Hematopoietic multipotent progenitor cell treated with erythropoietin and hydrocortisone succinate and interleukin-3 and kit ligand, for 4 days (in vitro differentiated cells): ENCODE data around the gene TK2.
A peak's percentile ranks its signal among the peaks of the same experiment; 100 is the strongest.
"Not testable (repeated sequence)": the region's sequence is repeated elsewhere in the genome, so short reads cannot be mapped to it uniquely, and the experiment has no call there.

Source experiments
- DNase-seq: peaks from one replicate; pipeline ENCODE4 v3.0.0-alpha.2; 2015

The TK2 gene

DNA sequence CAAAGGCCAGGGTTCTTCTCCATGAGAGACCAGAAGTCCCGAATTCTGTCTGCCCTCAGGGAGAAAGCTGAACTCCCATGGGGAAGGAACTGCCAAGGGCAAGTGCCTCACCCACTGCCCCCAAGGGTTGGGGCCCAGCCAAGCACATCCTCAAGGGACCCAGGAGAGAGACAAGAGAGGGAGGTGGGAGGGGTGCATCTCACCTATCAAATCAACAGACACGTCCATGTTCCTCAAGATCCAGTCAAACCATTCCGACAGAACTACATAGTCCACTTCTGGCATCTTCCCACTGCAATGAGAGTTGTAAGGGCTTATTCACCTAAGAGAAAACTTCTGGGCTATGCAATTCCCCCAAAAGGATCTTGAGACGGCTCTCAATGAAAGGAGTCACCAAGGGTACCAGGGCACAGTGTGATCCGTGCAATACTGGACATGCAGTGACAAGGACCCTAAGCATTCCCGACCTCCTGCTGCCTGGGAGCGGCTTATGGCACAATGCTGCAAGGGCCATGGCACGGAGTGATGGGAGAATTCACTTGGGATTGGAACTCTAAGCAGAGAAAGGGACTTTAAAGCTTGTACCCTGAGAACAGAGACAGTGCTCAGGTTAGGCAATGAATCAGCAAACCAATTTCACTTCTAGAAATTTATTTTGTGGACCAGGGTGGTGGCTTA lies 32.2 kb downstream of the TK2 start:
- no peak for DNase-seq

DNA sequence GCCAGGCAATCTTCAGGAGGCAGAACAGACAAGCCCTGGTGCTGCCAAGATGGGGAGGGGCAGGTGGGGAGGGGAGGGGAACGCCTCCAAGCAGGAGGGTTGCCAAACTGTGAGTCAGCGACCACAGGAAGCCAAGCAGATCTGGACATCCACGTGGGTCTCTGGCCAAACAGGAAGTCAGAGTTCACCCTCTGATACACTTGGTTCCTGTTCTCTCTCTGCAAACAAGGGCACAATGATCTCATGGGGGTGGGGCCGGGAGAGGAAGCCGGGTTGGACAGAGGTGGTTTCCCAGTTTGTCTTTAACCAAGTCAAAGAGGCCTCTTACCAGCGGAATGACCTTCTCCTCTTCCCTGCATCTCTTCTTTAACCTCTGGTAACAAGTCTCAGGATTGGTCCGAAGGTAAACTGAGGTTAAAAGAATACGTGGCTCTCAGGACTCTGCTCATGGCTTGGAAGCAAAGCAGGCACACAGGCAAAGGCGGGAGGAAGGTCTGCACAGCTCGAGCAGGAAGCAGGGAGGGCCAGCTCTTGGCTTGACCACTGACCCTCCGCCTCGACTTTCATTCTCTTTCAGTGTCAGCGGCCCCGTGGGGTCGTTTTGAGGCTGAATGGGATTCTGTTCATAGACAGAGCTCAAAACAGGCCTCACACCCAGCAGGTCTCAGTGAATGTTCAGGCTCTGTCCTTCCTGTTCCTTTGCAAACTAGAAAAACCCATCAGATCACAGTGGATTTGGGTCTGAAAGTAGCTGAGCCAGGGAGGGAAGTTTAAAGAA lies 32.9 kb downstream of the TK2 start:
- peak; percentile 99 for DNase-seq

DNA sequence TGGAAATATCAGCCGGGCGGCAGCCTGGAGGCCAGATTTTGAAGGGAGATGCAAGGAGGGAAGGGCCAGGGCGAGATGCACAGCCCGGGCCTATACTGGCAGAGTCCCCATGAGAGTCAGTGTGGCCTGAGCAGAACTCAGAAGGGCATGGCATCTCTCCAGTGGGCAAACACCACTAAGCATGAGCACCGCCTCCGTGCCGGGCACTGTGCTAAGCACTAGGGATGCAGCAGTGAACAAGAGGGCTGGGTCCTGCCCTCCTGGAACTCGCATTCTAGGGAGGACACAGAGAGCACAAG lies 33.5 kb downstream of the TK2 start:
- no peak for DNase-seq

DNA sequence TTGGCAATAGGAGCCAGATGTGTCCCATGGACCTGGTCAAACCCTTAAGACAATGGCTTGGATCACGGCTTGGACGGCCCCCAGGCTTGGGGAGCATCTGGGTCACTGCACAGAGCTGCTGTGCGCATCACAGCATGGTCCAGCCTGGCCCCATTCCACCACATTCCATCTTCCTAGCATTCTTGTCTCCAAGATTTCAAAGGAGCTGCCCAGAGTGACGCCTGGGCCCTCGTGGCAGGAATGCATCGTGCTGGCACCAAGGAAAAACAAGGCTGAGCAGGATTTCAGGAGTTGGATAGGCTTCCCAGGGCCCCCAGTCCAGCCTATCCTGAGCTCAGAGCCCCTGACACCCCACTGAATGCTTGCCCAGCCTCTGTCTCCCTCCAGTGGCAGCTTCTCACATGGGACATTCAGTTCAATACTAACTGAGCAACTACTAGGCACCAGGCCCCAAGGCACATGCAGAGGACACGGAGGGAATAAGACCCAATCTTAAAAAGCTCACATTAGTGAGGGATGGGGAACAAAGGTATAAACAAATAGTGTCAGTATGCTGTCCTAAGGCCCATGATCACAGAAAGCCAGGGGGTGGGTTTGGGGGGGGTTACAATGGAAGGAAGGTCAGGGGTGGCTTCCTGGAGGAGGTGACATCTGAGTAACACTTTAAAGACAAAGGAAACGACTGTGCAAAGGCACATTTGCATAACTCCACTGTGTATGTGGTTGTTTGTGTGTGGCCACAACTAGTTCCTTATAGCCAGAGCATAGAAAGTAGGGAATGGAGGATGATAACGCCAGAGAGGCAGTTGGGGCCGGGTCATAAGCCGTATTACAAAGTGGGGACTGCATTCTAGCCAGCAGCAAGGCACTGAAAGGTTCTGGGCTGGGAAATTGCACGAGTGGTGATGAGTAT lies 34.1 kb downstream of the TK2 start:
- DNase-seq: peak; percentile 60

DNA sequence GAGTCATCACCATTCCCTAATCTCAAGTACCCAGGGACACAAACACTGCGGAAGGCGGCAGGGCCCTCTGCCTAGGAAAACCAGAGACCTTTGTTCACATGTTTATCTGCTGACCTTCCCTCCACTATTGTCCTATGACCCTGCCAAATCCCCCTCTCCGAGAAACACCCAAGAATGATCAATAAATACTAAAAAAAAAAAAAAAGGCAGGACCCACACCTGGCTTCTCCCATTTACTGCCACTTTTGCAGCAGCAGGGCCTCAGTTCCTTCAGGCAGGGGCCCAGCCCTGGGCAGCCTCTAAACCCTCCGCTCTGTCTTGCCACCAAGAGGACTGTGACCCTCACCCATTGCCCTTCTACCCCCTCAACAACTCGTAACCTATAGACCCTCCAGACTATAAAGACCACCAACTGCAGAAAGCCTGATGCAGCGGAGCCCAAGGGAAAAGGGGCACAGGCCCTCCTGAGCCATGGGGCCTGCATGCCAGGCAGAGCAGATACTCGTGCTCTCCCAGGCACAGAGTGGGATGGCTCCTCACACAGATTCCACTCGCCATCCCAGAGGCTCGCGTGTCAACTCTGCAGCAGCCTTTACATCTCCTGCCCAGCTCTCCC lies 34.8 kb downstream of the TK2 start:
- not testable (repeated sequence) for DNase-seq

DNA sequence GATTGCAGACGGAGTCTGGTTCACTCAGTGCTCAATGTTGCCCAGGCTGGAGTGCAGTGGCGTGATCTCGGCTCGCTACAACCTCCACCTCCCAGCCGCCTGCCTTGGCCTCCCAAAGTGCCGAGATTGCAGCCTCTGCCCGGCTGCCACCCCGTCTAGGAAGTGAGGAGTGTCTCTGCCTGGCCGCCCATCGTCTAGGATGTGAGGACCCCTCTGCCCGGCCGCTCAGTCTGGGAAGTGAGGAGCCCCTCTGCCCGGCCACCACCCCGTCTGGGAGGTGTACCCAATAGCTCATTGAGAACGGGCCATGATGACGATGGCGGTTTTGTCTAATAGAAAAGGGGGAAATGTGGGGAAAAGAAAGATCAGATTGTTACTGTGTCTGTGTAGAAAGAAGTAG lies 35.5 kb downstream of the TK2 start:
- not testable (repeated sequence) for DNase-seq

DNA sequence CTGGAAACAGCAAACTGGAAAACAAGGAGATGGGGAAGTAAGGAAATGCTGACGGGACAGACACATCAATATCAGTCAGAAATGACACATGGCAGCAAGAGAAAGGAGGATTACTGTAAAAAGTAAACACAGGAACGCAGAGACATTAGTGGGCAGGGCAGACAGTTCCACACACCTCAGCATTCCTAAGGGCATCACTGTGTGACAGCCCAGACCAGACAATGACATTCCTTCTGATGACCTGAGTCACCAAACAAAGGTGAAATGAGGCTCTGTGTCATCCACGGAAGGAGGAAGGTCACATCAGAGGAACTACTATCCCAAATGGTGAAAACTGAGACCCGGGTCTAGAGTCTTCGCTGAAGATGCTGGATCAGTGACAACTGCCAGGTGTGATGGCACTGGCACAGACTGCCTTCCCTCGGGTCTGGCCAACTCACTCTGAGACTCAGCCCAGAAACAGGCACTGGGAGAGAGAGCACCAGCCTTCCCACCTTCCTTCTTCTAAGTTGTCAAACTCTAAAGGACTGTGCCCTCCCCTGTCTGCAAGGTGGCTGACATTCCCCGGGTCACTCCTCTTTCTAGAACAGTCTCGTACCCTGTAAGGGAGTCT lies 36.7 kb downstream of the TK2 start:
- no peak for DNase-seq

DNA sequence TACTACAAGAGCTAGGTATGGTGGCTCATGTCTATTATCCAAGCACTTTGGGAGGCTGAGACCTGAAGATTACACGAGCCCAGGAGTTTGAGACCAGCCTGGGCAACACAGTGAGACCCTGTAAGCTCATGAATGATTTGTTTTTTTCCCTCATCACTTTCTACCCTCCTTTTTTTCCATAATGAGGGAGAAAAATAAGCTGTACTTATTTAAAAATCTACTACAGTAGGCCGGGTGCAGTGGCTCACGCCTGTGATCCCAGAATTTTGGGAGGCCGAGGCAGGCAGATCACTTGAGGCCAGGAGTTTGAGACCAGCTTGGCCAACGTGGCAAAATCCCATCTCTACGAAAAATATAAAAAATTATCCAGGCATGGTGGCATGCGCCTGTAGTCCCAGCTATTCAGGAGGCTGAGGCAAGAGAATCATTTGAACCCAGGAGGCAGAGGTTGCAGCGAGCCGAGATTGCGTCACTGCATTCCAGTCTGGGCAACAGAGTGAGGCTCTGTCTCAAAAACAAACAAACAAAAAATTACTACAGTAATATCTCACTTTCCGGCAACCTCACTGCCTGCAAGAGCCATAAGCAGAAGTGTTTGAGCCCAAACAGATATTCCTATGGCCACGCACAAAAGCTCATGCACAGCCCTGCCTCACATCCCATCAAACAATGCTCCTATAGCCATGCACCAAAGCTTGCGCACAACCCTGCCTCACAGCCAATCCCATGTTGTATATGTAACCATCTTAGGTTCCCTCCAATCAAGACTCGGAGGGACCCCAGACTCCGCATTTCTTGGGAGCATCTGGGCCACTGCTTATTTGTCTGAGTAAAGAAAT lies 37.4 kb downstream of the TK2 start:
- DNase-seq: no peak

DNA sequence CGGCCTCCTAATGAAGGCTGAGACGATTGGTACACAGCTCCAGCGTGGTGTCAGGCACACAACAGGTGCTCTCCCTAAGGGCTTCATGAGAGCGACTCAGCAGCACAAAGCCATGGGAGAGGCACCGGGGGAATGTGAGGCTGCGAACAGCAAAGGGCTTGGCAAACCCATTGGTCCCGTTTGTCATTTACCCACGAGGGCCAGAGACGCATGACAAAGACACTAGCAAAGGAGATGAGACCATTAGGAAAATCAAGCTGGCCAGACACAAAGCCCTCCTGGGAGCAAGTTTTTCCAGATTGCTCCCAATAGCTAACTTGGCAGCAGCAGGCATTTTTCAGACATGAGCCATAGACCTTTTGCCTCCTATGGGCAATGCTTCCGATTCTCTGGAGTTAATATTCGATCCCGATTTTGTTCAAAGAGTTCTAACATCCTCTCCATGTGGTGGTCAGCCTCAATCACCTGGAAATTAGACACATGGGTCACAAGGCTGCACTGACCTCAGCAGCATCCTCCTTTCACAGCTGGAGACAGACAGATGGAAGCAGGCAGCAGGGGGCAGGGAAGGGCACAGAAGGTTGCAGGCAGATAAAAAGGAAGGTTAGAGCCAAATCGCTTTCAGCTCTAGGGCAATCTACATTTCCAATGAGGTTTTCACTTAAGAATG lies 38.2 kb downstream of the TK2 start:
- peak; percentile 80 for DNase-seq

DNA sequence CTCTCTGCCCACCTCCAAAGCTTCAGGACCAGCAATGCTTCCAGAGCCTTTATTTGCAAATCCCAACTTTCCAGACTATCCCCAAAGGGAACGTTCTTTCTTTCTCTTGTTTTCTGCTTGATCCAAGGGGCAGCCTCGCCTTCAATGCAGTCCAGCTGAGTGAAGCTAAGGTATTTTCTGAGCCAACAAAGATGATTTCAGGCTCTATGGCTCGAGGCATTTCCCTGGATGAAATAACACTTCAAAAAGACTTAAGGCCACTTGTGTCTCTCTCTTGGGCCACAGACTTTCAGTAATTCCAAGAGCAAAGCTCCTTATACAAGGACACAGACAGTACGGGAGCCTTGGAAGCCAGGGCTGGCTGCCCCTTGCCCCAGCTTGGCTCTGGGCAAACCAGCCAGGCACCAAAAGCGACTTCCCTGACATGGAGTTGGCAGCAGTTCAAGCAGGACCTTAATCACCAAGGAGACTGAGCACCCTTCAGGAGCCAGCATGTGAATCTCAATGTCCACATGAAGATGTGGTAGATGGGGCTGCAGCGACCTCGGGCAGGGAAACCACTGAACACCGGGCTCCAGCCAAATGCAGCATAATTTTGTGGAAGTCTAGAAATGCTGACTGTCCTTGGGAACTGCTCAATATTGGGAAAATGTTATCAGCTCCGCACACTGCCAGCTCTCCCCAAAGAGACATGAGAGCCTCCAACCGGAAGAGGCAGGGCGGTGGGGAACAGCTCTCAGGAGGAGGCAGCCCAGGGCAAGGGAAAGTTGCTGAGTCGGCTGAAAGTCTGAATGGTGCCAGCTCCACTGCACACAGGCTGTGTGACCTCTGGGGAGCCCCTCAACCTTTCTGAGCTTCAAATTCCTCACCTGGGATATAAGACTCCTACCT lies 39.0 kb downstream of the TK2 start:
- peak; percentile 31 for DNase-seq

DNA sequence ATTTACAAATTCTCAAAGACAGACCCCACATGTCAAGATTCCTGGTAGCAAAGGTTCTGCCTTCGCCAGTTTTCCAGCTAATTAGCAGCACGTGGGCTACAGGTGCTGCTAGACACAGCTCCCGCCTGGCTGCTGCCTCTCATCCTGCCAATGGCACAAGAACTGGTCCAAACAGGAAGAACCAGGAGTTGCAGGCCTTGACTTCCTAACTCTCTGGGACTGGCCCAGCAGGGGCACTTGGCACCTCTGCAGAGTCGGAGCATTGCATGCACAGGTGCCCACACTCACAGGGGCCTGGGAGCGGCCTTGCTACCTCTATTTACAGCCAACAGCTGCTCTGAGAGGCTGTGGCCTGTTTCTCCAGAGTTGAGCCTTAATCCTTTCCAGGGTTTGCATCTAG lies 39.6 kb downstream of the TK2 start:
- DNase-seq: no peak

DNA sequence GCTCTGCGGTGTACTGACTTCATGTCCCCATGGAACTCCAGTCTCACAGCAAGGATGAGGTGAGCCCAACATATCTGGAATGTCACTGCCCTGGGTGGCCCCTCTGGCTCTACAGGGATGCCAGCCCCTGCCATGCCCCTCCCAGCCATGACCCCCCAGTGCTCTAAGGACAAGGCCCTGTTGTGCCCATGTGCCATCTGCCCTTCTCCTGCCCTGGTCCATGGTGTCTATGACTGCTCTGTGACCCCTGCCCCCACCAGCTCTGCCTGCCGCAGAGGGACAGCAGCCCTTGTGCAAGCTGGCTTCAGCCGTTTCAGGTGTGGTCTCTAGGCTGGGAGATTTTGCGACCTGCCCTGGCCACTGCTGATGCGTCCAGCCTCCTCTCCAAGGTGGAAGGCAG lies 40.3 kb downstream of the TK2 start:
- no peak for DNase-seq

DNA sequence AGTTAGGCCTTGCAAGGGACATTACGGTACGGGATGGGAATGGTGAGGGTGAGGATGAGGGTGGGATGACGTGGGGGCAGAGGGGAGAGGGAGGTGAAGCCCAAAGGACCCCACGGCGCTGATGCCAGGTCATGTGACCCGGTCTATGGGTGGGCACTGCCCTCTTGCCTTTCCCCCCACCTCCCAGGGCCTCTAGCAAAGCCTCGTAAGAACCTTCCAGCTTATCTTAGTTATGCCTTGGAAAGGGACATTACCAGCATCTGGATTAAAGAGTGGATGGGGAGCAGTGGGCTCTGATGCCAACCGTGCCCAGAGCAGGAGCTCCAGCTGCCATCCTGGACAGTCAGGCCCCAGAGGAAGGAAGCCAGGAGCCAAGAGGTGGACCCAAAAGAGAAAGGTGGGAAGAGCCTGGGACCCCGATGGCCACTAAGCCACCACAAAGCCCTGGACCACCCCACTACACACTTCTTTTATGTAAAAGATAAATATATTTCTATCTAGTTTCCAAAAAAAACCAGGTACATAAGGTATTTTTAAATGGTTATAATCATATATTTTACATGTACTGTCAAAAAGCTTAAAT lies 40.9 kb downstream of the TK2 start:
- DNase-seq: no peak

DNA sequence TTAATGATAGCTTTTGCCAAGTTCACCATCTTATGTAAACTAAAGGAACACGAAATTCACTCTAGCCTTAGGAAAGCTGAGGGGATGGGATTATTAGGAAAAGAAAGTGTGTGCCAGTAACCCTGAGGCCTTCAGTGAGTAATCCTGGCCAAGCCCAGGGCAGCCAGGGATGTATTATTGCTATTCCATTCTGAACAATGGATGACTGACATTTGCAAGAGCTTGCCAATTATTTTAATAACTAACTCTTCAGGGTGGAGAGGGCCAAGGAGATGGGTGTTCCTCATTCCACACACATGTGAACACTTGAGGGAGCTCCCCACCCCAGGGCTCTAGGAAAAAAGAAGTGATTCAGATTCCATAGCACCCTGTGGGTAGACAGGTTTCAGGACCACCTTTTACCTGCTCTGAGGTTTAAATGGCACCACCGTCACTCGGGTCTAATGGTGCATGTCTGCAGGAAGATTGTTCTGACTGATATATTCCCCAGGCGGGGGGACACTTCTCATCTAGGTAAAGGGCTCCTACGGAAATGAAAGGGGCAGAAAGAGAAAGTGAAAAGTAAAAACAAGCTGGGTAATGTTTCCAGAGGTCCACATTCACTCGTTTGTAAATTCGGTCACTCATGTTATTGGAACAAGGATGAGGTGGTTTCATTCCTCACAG lies 41.5 kb downstream of the TK2 start:
- DNase-seq: no peak

DNA sequence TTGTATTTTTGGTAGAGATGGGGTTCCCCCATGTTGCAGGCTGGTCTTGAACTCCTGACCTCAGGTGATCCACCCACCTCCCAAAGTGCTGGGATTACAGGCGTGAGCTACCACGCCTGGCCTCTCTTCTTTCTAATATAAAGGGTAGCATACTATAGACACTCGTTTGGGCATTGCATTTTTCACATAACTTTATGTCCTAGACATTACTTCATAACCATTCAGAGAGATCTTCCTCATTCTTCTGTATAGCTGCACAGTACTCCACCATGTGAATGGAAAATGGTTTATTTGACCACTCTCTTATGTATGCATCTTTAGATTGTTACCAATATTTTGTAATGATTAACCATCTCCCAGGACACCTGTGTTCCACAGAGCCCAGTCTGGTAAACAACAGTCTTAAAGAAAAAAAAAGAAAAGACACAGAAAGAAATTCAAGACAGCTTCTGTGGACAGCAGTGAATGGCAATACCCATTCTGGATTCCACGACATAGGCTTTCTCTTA lies 42.1 kb downstream of the TK2 start:
- no peak for DNase-seq

DNA sequence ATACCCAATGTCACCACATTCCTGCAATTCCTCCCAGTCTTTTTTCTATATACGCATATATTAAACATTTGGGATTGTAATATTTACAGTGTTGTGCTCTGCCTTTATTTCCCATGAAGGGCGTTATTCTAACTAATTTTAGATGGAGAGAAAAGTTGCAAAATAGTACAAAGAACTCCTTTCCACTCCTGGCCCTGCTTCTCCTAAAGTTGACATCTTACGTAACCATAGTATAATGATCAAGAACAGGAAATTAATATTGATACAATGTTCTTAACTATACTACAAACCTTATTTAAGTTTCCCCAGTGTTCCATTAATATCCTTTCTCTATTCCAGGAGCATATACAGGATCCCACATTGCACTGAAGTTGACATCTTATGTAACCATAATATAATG lies 46.3 kb downstream of the TK2 start:
- no peak for DNase-seq

DNA sequence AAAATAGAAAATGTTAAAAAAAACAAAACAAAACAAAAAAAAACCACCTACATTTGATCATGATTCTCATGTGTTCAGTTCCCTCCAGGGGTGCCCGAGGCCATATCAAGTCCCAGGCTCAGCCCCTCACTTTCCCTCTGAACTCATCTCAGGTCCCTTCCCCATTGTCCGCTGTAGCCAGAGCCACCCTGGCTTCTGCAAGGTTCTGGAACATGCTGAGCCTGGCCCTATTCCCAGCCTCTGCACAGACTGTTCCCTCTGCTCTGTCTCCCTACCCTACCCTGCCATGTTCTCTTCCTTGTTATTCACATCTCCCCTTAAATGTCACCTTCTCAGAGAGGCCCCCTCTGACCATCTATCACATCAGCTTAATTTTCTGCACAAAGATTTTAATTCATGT lies 46.9 kb downstream of the TK2 start:
- DNase-seq: no peak

DNA sequence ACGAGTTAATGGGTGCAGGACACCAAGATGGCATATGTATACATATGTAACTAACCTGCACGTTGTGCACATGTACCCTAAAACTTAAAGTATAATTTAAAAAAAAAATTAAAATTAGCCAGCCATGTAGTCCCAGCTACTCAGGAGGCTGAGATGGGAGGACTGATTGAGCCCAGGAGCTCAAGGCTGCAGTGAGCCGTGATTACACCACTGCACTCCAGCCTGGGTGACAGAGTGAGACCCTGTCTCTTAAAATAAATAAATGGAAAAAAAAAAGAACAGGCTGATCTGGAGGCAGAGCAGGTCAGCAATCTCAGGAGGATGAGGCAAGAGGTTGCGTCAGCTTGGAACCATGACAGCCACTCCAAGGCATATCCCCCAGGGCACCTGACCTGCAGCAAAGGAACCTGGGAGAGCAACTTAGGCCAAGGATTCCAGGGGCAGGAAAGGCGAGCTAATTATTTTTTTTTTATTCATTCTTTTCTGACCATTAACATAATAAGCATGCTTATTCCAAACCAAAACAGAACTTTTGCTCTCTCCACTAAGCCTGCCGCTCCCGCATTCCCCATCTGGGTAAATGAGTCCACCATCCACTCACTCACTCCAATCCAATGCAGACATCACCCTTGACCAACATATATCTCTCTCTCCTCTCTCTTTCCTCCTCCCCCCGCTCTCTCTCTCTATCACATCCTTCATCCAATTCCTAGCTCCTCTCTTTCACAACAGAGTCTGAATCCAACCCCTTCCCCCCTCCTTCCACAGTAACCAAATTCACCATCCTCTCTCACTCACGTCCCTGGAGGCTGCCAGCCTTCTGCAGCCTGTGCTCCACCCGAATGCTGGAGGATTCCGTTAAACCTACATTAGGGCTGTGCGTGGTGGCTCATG lies 47.7 kb downstream of the TK2 start:
- DNase-seq: no peak
